GM21825 (cell line): ENCODE results near the gene TCERG1.
A peak's percentile ranks its signal among the peaks of the same experiment; 100 is the strongest.

ENCODE experiments used
- ATAC-seq: cut with Tn5 transposase; IDR thresholded peaks from one replicate; pipeline ENCODE4 v1.9.1; 2021; ENCODE audit warnings: mild to moderate bottlenecking, moderate library complexity; ENCODE audit not compliant: unreplicated experiment

TCERG1 gene

DNA sequence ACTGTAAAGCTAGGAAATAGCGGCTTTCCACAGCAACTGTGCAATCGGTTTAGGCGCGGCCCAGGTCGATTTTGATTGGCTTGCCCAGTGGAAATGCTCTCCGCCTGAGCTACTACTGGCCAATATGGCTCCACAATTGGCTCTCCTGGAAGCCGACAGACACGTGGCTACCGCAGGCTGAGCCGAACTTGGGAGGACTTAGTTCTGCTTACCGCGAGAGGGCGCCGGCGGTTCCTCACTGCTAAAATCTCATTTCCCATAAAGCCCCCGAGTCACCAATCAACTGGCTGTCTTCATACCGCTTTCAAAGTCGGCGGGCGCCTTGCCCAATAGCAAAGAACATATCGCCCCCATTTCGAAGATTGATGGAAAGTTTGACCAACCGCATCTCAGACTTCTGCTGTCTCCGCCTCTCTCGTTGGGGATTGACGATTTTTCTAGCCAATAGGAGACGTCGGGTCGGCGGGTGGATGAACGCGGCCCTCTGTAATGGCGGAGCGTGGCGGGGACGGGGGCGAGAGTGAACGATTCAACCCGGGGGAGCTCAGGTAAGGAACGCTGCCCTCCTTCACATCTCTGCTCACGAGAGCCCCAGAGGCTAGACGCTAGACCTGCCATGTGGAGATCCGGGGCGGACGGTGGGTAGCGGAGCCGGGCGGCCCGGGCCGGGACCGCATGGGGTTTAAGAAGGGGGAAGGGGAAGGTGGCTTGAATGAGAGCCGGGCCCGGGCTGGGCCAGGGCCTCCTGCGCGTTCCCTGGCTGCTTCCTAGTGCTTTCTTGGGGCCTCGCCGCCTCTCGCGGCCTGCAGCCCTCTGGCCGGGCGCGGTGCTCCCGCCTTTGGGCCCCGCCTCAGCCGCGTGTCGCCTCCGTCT, at the start of gene TCERG1:
Gene TCERG1 (plus strand): TSS at position 473 of the 873 bp plus-strand sequence. CDS start 17 bp downstream, at position 490.
- ATAC-seq: peak; percentile 96

DNA sequence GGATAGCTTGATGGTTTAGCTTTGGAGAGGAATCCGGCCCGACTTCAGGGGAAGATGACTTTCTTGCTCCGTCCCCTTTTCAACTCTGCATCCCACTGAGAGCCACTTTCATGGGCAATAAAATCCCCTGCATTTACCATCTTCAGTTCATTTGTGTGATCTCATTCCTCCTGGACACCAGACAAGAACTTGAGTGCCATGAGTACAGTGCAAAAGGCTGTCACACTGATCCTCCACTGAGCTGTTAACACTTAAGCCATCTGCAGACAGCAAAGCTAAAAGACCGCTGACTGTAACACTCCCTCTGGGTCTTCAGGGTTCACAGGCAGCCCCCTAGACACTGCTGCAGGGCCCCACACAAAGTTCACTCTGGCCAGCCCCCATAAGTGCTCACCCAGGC, 48.3 kb upstream of the TCERG1 start:
- no peak for ATAC-seq

DNA sequence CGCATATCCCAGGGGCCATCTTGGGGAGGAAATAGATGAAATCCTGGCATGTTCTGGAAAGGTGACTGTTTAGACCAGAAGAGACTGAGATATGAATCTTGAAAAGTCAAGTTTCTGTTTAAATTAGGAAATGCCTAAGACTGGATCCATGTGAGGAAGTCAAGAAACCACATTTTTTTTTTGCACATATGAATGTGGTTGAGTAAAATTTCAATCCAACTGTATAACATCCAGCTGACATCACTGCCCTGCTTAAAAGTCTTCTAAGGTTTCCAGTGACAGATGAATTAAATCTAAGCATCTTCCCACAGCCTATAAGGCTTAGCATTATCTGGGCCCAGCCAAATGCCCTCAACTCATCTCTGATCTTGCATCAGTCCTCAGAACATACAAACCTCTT, 47.7 kb upstream of the TCERG1 start:
- ATAC-seq: no peak

DNA sequence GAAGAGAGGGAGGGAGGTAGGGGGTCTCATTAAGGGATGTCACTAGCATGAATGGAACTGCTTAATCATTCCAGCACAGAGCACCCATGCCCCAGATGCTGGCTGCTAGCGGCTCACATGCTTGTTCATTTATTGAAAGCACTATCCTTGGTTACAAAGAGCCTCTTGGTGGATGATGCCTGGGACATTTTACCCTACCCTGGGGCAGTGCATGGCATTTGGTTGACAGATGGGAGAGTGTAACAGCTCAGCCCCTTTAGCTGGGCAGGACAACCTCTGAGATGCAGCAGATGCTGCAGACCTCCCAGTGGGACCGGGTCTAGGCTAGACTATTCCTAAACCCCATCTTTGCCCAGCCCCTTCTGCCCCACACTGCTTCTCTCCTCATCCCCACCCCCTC, 46.9 kb upstream of the TCERG1 start:
- no peak for ATAC-seq

DNA sequence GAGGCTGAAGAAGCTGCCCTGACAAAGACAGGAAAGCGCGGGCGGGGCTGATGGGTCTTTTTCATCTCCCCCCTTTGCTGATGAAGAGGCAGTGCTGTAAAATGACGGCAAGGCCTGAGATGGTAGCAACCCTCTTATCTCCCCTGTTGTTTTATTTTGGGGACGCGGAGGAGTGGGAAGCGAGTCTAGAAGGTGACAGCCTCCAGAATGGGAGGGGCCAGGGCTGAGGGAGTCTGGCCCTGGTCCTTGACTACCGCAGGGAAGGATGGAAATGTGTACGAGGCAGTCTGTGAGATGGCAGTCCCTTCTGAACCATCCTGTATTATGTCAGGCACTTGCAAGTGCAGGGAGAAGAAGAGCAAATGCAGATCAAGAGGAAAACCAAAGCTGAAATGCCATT, 46.1 kb upstream of the TCERG1 start:
- no peak for ATAC-seq

DNA sequence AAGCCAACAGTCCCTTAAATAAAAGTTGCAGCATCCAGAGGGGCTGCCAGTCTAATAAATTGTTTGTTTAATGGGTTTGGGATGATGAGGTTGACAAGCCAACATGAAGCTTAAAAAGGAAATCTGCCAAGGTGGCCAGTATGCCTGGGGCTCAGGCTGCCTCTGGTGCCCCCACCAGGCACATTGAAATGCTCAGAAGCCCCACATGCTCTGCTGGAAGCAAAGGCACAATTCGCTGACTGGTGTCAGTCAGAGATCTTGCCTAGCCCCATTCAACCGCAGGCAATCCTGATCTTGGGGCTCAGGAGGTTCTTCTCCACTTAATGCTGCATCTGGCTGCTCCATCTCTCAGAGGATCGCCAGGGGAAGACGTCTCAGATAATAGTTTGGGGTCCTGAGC, 44.2 kb upstream of the TCERG1 start:
- no peak for ATAC-seq

DNA sequence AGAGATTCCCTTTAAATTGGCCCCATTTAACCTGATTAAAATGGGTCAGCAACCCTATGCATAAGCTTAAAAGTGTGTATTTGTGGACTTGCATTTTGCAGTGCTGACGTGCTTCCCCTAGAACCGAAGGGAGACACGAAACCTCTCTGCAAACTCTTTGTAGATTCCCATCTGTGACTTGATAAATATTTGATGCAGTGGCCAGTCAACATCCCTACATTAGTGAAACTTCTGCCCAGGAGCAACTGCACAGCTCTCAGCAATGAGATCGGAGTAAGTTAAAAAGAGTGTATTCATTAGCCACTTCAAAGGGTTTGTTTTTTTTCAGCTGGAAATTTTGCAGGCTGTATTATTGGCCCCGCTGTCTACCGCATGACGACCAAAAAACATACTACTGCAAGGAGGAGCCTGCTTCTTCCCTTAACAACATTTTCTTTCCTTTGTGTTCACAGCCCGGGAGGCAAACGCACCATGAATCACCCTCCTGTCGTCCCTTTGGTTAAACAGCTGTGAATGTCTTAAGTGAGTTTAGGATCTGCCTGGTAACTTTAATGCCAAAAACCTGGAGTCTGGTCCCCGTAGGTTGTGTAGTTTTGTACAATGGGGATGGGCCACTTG, 38.0 kb upstream of the TCERG1 start:
- ATAC-seq: no peak

DNA sequence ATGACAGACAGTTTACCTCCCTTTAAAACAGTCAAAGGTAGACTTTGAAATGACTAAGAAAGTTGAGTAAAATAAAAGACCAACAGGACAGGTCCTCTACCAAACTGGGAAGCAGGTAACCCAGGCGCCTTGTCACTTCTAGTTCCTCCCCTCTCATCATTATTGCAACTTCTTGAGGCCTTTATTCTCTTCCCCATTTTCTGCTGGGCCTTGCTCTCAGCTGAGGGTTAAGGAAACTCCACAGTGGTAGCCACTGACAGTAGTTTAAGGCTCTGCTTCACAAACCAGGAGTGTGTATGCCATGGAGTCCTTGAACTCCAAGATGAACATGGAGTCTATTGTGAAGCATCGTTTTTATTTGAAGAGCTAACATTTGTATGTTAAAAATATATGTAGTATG, 36.9 kb upstream of the TCERG1 start:
- no peak for ATAC-seq

DNA sequence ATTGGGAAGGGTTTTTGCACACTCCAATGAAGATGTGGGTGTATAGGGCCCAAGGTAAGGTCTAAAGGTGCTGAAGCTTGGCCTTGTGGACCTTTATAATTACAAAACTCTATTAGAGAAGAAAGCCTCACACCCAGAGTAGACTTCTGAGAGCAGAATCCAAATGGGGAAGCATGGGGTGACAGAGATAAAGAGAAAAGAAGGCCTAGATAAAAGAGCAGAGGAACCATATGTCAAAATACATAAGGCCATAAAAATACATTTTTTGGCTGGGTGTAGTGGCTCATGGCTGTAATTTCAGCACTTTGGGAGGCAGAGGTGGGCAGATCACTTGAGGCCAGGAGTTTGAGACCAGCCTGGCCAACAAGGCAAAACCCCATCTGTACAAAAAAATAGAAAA, 27.4 kb upstream of the TCERG1 start:
- no peak for ATAC-seq

DNA sequence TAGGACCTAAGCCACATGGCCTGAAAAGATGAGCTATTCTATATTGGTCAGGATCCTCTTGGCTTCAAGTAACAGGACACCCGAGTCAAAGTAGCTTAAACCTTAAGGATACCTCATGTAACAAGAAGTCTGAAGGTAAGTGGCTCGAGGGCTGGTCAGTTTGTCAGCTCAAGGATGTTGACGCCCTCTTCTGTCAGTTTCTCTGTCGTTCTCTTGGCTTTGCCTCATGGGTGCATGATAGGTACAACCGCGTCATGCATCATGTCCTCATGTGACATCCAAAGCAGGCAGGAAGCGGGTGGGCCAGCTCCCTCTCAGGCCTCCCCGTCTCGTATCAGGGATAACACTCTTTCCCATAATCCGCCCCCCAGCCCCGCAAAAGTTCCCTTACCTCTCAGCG, 22.1 kb upstream of the TCERG1 start:
- no peak for ATAC-seq

DNA sequence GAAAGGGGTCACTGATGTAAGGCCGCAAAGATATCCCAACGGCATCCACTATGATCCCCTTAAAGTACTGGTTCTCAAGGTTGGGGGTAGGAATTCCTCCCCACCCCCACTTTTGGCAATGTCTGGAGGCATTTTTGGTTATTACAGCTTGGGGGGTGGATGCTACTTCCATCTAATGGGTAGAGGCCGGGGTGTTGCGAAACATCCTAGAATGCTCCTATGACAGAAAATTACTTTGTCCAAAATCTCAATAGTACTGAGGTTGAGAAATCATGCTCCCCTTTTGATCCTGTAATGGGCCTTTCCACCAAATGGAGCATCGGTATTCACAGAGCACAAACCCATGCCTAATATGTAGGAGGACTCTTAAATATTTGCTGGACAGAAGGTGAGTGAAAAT, 20.8 kb upstream of the TCERG1 start:
- ATAC-seq: no peak

DNA sequence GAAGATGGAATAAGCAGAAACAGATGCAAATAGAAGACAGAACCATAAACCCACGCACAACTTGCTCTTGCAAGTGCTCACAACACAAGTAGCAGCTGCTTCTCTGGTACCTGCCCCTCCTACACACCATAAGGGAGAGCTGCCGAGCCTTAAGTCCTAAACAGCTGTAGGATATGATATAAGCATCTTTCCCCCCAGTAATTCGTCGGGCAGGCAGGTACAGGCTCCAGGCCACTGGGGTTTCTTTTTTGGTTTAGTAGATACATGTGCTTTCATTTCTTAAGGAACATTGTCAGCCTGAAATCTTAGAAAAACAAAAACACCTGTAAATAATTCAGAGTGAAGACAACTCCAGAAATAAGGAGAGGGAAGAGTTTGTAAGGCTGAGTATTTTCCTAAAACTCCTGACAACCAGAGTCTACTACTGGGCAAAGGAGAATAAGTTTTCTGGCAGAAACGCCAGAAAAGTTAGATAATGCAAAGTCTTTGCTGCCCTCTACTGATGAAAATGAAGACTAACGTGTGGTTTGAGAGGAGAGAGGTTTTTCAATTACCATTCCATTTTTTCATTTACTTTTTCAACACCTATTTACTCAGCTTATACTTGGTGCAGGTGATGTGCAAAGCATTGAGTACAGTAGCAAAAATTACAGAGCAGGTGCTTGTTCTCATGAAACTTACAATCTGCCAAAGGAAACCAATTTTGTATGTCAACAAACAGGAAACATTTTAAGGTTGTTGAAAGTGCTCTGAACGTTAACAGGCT, 20.1 kb upstream of the TCERG1 start:
- ATAC-seq: no peak

DNA sequence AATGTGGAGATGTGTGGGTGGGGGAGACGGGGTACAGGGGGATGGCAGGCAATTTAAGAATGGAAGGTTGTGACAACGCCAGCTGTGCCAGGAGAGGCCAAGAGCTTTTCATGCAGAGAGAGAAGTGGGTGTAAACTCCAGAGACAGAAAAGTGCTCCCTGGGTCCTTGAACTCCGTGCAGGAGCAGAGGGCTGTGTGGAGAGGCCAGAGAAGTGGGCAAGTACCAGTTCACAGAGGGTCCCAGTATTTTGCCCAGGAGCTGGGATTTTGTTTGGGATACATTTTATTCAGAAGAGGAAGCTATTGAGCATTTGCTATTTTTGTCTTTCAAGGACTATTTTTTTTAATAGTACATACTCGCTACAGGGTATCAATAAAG, 19.5 kb upstream of the TCERG1 start:
- ATAC-seq: no peak

DNA sequence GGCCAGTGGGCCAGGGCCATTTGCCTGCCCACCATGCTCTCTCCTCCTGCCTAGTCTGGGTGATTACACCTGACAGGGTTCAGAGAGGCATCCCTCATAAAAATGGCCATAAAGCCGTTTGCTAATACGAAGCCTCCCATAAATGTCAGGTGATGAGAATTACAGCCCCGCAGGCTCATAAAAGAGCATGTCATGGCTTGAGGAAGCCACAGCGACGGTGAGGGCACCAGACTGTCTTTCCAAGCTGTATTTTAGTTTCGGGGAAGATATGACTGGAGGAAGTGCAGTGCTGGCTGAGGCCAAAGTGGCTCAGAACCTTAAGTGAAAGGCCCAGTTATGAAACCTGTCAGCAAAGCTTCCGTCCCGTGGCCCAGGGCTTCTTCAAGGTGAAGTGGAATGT, 18.5 kb upstream of the TCERG1 start:
- ATAC-seq: no peak

DNA sequence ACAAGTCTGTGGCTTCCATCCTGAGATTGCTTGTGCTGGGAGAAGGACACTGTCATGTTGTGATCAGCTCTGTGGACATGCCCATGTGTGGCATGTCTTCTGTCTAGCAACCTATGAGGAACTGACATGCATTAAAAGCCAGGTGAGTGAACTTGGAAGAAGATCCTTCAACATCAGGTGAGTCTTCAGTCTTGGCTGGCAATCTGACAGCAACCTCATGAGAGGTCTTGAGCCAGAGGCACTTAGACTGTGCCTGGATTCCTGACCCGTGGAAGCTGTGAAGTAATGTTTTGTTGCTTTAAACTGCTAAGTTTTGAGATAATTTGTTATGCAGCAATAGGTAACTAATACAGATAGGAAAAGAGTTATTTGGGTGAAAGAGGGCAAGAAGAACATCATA, 6.8 kb upstream of the TCERG1 start:
- ATAC-seq: no peak

DNA sequence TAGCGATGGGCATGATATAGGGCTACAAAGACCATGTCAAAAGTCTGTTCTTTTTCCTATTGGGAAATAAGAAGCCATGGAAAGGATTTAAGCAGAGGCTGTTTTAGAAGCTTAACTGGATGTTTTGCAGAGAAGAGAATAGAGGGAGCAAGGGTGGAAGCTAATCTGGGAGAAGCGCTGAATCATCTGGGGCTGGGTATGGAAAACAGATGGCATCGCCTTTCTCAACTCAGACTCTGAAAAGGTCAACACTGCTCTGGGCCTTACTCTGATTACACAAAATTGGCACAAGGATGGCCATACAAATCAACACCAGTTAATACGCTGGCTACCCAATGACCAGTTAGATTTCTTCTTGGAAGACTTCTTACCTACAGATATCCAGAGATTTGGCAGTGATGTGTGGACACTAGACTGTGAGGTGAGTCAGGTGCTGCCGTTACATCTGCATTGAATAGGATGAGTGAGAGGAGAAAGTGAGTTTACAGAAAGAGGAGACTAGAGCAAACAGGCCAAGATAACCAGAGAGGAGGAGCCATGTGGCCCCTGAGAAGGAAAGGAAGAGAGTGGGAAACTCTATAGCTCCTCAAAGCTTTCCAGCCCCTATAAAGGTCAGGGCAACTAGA, 6.2 kb upstream of the TCERG1 start:
- ATAC-seq: no peak

DNA sequence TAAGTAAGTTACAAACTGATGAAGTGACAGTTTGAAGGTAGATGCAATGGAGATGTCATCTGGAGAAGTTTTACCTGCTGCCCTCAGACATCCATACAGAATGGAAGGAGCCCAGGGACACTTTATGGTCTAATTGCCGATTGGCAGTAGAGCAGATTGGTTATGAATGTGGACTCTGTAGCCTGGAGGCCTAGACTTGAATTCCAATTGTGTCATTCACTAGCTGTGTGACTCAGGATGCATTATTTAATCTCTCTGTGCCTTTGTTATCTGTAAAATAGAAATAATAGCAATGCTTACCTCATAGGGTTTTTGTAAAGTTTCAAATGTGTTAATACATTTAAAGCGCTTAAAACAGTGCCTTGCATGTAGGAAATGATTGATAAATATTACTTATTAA, 5.2 kb upstream of the TCERG1 start:
- ATAC-seq: no peak

DNA sequence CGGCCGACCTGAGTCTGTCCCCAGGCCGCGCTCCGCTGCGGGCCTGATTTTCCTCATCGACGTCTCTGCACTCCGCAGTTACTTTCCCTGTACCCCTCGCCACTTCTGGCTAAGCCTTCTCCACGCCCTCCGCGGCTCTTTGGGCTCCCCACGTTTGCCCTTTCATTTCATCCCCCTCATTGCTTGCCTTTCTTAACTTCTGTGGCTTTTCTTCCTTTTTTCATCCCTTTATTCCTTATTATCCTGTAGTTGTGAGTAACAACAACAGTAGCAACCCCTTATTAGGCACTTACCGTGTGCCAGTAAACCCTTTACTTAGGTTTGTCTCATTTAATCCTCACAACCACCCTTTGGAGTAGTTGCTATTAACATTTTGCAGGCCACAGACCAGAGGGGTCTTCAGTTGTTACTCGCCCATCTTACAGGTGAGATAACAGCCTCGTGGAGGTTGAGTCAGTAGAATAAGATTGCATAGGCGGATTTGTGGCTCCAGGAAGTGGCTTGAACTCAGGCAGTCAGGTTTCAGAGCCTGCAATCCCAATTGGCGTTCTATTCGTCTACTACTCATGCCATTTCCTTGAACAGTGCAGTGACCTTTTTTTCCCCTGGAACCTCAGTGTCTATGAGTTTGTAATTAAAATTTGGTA, 724 bp downstream of the TCERG1 start:
- peak; percentile 28 for ATAC-seq

DNA sequence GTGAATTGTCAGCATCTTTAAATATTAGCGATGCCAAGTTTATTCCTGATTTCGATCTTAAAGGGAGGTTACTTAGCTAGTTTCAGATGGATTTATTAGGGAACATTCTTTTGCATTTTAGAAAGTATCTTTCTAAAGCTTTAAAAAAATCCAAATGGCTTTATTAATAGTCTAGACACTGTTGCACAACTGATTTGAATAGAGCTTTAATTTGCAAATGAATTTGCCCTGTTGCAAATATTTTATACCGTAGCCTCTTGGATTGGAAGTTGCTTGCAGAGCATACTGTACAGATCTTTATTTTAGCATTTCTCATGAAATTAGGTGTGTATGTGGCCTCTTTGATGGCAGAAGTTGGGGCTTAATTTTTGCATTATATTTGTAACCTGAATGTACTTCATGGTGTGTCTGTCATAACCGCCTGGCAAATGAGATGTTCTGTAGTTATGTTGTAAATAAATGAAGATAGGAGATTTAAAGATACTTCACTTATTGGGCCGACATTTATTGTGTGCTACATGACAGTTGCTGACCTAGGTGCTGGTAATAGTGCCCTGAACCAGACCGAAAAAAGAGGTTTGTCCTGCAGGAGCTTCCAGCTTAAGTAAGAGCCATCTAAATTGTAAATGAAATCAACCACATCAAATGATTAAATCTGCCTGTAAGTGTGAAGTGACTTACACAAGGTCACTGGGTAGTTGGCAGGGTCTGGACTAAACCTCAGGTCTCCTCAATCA, 1.8 kb downstream of the TCERG1 start:
- no peak for ATAC-seq

DNA sequence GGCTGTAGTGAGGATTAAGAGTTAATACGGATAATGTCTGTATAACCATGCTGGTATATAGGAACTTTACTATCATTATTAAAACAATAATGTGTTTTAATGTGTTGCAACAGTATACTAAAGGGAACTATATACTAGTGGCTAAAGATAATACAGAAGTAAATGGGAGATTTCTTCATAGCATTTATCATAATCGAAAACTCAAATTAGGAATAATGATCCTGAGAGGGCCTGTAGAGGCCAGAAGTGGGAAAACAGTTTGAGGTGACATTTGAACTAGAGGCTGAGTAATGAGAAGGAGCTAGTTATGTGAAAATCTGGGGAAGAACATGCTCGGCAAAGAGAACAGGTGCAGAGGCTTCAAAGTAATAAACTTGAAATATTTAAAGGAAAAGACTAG, 2.9 kb downstream of the TCERG1 start:
- no peak for ATAC-seq
